GM12874 (cell line): ENCODE measurements around the gene ARHGAP25.

Experiments used
- CTCF ChIP-seq: IDR thresholded peaks from 2 replicates; pipeline ENCODE4 v1.5.1; 2011; ENCODE audit warnings: low read depth, mild to moderate bottlenecking, control low read depth, low read length, moderate library complexity; ENCODE audit not compliant: insufficient read depth

The ARHGAP25 gene

GRCh38 chr2:68861330-68861729, 126.7 kb downstream of the ARHGAP25 start:
- no peak for TF ChIP-seq CTCF

- no peak for TF ChIP-seq CTCF
These were observed 128.3 kb downstream of the ARHGAP25 start for GRCh38 chr2:68862889-68863288.

- TF ChIP-seq CTCF: no peak
These were observed 129.4 kb downstream of the ARHGAP25 start for GRCh38 chr2:68863996-68864395.

- no peak for TF ChIP-seq CTCF
These were observed 130.5 kb downstream of the ARHGAP25 start for GRCh38 chr2:68865108-68865507.

GRCh38 chr2:68870215-68870614, 135.6 kb downstream of the ARHGAP25 start:
- TF ChIP-seq CTCF: no peak

GRCh38 chr2:68871159-68871764, 136.7 kb downstream of the ARHGAP25 start, which contains the start of gene BMP10:
TSS of gene BMP10 (minus strand) at chr2:68871397. CDS start at chr2:68871358, 39 bp downstream.
- TF ChIP-seq CTCF: no peak
